Non-pigmented ciliary epithelial cell (primary cell): Measurements from ENCODE around the gene JCAD.
"Not testable (repeated sequence)": the region's sequence is repeated elsewhere in the genome, so short reads cannot be mapped to it uniquely, and the experiment has no call there.

Source experiments
- DNase-seq: peaks from one replicate; pipeline ENCODE4 v3.0.0-alpha.2; 2010; ENCODE audit warnings: low read depth

Gene JCAD

DNA sequence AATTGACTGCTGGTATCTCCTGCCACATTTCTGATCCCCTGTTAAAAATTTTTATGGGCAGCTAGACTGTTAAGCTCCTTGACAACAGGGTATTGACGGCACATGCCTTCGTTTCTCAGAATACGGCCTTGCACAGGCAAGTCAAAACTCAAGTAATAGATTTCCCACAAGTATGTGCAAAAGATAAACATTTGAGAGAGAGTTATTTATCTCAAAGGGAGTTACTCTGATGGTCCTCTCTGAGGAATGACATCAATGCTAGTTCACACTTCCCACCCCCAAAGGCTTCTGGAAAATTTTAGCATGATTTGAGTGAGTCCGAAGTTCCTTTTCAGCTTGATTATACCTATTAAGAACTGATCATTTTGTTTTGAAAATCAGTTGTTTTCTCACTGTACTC is 71.9 kb downstream of the JCAD start:
- DNase-seq: no peak

- no peak for DNase-seq
Measured at GRCh38 chr10:29982997-29983648, 76.3 kb downstream of the JCAD start.

DNA sequence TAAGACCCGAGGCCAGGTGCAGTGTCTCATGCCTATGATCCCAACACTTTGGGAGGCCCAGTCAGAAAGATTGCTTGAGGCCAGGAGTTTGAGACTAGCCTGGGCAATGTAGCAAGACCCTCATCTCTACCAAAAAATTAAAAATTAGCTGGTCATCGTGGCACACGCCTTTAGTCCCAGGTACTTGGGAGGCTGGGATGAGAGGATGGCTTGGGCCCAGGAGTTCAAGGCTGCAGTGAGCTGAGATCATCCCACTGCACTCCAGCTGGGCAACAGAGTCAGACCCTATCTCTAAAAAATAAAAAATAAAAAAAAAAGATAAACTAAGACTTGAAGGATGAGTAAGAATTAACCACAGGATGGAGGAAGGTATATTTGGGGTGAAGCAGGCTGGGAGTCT is 77.9 kb downstream of the JCAD start:
- DNase-seq: no peak

DNA sequence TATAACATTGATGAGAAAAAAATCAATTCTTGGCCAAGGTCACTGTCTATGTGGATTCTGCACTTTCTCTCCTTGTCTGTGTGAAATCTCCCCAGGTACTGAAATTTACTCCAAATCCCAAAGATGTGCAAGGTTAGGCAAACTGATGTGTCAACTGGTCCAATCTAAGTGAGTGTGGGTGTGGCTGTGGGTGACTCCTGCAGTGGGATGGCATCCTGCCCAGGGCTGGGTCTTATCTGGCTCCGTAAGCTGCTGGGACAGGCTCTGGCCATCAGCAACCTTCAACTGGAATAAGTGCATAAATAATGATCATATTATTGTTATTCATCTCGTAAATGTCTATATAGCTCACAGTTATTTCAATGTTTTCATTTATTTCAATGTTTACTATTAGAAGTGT is 79.3 kb downstream of the JCAD start:
- no peak for DNase-seq

GRCh38 chr10:29979421-29979779 is 80.0 kb downstream of the JCAD start:
- not testable (repeated sequence) for DNase-seq

- no peak for DNase-seq
Measured at GRCh38 chr10:29977171-29977570, 82.2 kb downstream of the JCAD start.

DNA sequence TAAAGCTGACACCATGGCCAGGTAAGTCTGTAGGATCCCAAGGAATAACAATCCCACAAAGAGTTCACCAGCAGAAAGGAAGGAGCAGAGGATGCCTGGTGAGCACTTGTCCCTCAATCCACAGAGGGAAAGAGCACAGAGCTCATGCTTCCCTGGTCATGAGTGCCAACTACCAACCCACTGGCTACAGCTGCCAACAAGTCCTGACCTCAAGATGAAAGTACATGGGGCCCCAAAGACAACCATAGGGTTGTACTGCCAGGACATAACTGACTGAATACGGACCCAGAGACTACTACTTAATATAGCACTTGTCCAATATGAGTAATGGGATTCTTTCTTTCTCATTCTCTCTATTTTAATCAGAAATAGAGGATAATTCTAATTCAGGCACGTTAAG is 83.3 kb downstream of the JCAD start:
- DNase-seq: no peak

GRCh38 chr10:29974773-29975172 is 84.6 kb downstream of the JCAD start:
- no peak for DNase-seq

DNA sequence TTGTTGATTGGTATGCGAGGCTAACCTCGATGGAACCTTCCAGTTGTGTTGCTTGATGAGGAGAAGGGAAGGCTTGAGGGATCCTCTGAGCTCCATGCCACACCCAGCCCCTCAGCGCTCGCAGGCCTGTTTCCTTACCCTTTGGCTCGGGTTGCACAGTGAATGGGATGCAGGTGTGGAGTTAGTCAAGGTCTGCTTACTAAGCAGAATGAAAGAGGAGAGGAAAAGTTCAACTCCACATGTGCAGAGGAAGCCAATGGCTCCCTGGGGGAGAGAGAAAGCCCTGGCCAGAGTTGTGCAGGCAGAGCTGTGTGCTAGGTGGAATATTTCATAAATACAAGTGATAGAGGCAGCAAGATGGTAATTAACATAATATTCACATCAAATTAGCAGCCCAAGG is 85.5 kb downstream of the JCAD start:
- DNase-seq: no peak

GRCh38 chr10:29970576-29970975 is 88.8 kb downstream of the JCAD start:
- DNase-seq: no peak

DNA sequence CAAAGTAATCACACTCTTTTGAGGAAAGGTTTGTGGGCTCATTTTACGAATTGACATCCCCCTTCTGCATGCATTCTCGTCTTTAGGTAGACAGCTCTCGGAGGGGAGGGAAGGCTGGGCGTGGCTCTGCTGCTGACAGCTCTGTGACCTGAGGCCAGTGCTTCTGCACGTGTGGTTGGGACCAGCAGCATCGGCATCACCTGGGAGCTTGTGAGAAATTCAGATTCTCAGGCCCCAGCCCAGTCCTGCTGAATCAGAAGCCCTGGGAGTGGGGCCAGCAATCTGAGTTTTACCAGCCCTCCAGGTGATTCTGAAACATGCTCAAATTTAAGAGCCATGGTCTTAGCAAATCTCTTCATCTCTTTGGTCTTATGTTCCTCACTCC is 89.4 kb downstream of the JCAD start:
- no peak for DNase-seq

- DNase-seq: no peak
Measured at GRCh38 chr10:29969255-29970011, 90.0 kb downstream of the JCAD start.

DNA sequence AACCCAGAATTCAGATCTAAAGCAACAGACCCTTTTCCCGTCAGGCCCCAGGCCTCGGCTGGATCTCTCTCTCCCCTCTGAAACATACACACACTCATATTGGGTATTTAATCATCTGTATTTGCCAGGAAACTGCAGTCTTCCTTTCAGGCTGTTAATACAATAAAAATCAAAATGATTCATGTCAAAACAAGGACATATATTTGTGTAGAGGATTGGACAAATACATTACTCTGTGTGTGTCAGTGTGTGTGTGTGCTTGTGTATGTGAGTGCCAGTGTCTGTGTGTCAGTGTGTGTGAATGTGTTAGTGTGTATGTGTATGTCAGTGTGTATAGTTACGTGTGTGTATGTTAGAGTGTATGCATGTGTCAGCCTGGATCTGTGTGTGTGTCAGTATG is 90.8 kb downstream of the JCAD start:
- DNase-seq: no peak

DNA sequence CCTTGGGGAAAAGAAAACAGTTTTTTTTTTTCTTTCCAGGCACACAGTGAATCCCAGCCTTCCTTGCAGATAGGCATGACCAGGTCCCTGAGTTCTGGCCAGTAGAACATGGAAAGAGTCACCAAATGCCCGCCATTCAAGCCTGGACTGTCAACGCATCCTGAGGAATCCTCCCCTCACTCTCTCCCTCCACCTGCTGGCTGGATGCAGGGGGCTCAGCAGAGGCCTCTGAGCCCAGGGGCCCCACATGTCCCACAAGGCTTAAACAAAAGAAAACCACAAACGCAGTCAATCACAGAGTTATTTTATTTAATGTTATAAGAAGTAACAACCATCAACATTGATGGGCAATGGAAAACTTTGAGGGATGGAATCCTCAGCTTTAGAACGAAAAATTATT is 93.1 kb downstream of the JCAD start:
- DNase-seq: no peak
